Upper lobe of right lung (tissue), 1 donor: ENCODE data around the gene PRKAR1B. TPM values are rescaled to one million over a fixed set of nuclear protein-coding genes. Genes with fewer than 3 reads are reported as not detected.

Source experiments
- ATAC-seq: fragments of 200-7000 bp; cut with Tn5 transposase; one replicate; pipeline ENCODE4 v1.9.1; 2020; ENCODE audit warnings: mild to moderate bottlenecking, moderate library complexity
- DNase-seq: peaks from one replicate; pipeline ENCODE4 v3.0.0-alpha.2; 2020
- H3K27ac ChIP-seq: fragments of 200-600 bp; one replicate; pipeline ENCODE4 v1.8.0; 2022
- H3K27me3 ChIP-seq: fragments of 200-600 bp; one replicate; pipeline ENCODE4 v1.8.0; 2022; ENCODE audit warnings: mild to moderate bottlenecking
- H3K36me3 ChIP-seq: fragments of 200-600 bp; one replicate; pipeline ENCODE4 v1.8.0; 2022
- H3K4me1 ChIP-seq: fragments of 200-600 bp; one replicate; pipeline ENCODE4 v1.8.0; 2022
- H3K4me3 ChIP-seq: fragments of 200-600 bp; one replicate; pipeline ENCODE4 v1.8.0; 2022; ENCODE audit warnings: mild to moderate bottlenecking
- H3K9me3 ChIP-seq: fragments of 200-600 bp; one replicate; pipeline ENCODE4 v1.8.0; 2022
- CTCF ChIP-seq: fragments of 200-600 bp; IDR thresholded peaks from one replicate; pipeline ENCODE4 v1.8.0; 2022; ENCODE audit warnings: antibody characterized with exemption
- intact Hi-C: fragments of 100-400 bp; cut with DNase I; formaldehyde crosslinking; loops from one replicate; pipeline ENCODE4 v1.11.0; 2022
- total RNA-seq: library from RNA; stranded (reverse); fragmentation: NEBNext Ultra II Directional; extraction: Animal tissue kit (Norgen Biotek cat#: 25700); gene quantifications from one replicate; pipeline ENCODE4 v1.2.1, GENCODE V29; 2021
- donor health status: DM: no; HTN: yes; CAD: no; lungs with severe emphysema.

The PRKAR1B gene
- total RNA-seq, 1 donor from 2014 or later: 25.7 TPM

- TF ChIP-seq CTCF: no peak
- H3K4me1 ChIP-seq: peaks cover 6% of the 10 kb centered on the region
- no peaks in the 10 kb centered on the region for H3K36me3 ChIP-seq
- intact Hi-C loops: no loop called here
- H3K9me3 ChIP-seq: no peaks in the 10 kb centered on the region
- DNase-seq (peak; percentile 42), ATAC-seq (peak; percentile 40)
- no peak overlapping the region for H3K4me3 ChIP-seq
- H3K27ac ChIP-seq: no peak overlapping the region
- H3K27me3 ChIP-seq: no peaks in the 10 kb centered on the region
Measured at GRCh38 chr7:699476-700170, 27.5 kb downstream of the PRKAR1B start.

- peak; percentile 73 for ATAC-seq
- intact Hi-C loops: no loop called here
- Histone ChIP-seq H3K4me3 (no peak overlapping the region), H3K36me3 (no peaks in the 10 kb centered on the region), H3K4me1 (peaks cover 6% of the 10 kb centered on the region), H3K27me3 (no peaks in the 10 kb centered on the region), H3K9me3 (no peaks in the 10 kb centered on the region), H3K27ac (no peak overlapping the region)
- no peak for TF ChIP-seq CTCF
- peak; percentile 48 for DNase-seq
Measured at GRCh38 chr7:698515-699475, 28.3 kb downstream of the PRKAR1B start.

GRCh38 chr7:696812-697551 is 30.1 kb downstream of the PRKAR1B start:
- Histone ChIP-seq H3K27ac (peak overlapping the region; percentile 55), H3K27me3 (no peaks in the 10 kb centered on the region), H3K36me3 (no peaks in the 10 kb centered on the region), H3K4me3 (no peak overlapping the region), H3K9me3 (no peaks in the 10 kb centered on the region), H3K4me1 (peaks cover 6% of the 10 kb centered on the region)
- intact Hi-C loops: no loop called here
- no peak for TF ChIP-seq CTCF
- DNase-seq (peak; percentile 51), ATAC-seq (peak; percentile 14)

- Histone ChIP-seq H3K36me3 (no peaks in the 10 kb centered on the region), H3K9me3 (no peaks in the 10 kb centered on the region), H3K4me3 (no peak overlapping the region), H3K27ac (peak overlapping the region; percentile 42), H3K27me3 (no peaks in the 10 kb centered on the region), H3K4me1 (peaks cover 6% of the 10 kb centered on the region)
- intact Hi-C loops: no loop called here
- TF ChIP-seq CTCF: no peak
- ATAC-seq (no peak), DNase-seq (peak; percentile 34)
Measured at GRCh38 chr7:696426-696811, 30.7 kb downstream of the PRKAR1B start.

GRCh38 chr7:693280-693679 is 33.8 kb downstream of the PRKAR1B start:
- DNase-seq (no peak), ATAC-seq (no peak)
- Histone ChIP-seq H3K4me3 (no peak overlapping the region), H3K36me3 (no peaks in the 10 kb centered on the region), H3K4me1 (no peaks in the 10 kb centered on the region), H3K27ac (no peak overlapping the region), H3K9me3 (peaks cover 9% of the 10 kb centered on the region), H3K27me3 (no peaks in the 10 kb centered on the region)
- intact Hi-C loops: no loop called here
- TF ChIP-seq CTCF: no peak
